Panc1 (cell line): ENCODE data around the gene ZBTB7A. TPM values are rescaled to one million over a fixed set of nuclear protein-coding genes. Genes with fewer than 3 reads are reported as not detected.

ENCODE experiments used
- ATAC-seq: fragments of 200-7000 bp; cut with Tn5 transposase; 2 replicates; pipeline ENCODE4 v1.9.1; 2020; ENCODE audit warnings: mild to moderate bottlenecking, moderate library complexity
- BruUV-seq: library from RNA; stranded (reverse); fragments of 400-500 nt; replicated peaks from 2 replicates; lab custom pipeline; 2021; lab: Mats Ljungman, UMichigan
- CTCF ChIA-PET: fragments of 300-600 bp; sonication (Branson Sonifier 250); formaldehyde crosslinking; loops from one replicate; lab custom pipeline; 2022; ENCODE audit warnings: antibody characterized with exemption; lab: Charles Lee
- POLR2A ChIA-PET: fragments of 300-600 bp; sonication (Branson Sonifier 250); formaldehyde crosslinking; loops from one replicate; lab custom pipeline; 2022; ENCODE audit warnings: antibody characterized with exemption; lab: Charles Lee
- DNase-seq: peaks from one replicate; pipeline ENCODE4 v3.0.0-alpha.2; 2010; ENCODE audit warnings: low read depth, low spot score
- H3K27ac ChIP-seq: 2 replicates; pipeline ENCODE4 v1.5.1; 2011; ENCODE audit warnings: mild to moderate bottlenecking, low read length, inconsistent platforms
- H3K27me3 ChIP-seq: fragments of 200-500 bp; sonication (Bioruptor generic); 2 replicates; pipeline ENCODE4 v1.6.0; 2014; ENCODE audit warnings: low read length, inconsistent platforms; ENCODE audit not compliant: control insufficient read depth, insufficient read depth
- H3K36me3 ChIP-seq: fragments of 200-500 bp; sonication (Bioruptor generic); 2 replicates; pipeline ENCODE4 v1.5.1; 2014; ENCODE audit warnings: inconsistent platforms, mild to moderate bottlenecking, low read length, moderate library complexity; ENCODE audit not compliant: control insufficient read depth, insufficient read depth
- H3K4me1 ChIP-seq: 2 replicates; pipeline ENCODE4 v1.5.1; 2011; ENCODE audit warnings: inconsistent platforms, mild to moderate bottlenecking, low read length, moderate library complexity; ENCODE audit not compliant: control insufficient read depth, insufficient read depth
- H3K4me3 ChIP-seq, 2 experiments: 2 replicates each; pipeline ENCODE4 v1.5.1; 2011 to 2012; ENCODE audit warnings: low read depth in 2 of 2, low read length in 2 of 2, mild to moderate bottlenecking in 2 of 2, inconsistent platforms in 1 of 2, moderate library complexity in 1 of 2
- H3K9me3 ChIP-seq: fragments of 200-500 bp; sonication (Bioruptor generic); 2 replicates; pipeline ENCODE4 v1.5.1; 2014; ENCODE audit warnings: low read depth, mild to moderate bottlenecking, inconsistent platforms, low read length, moderate library complexity; ENCODE audit not compliant: control insufficient read depth, insufficient read depth
- POLR2AphosphoS5 ChIP-seq: IDR thresholded peaks from 2 replicates; pipeline ENCODE4 v1.6.1; 2012; ENCODE audit warnings: mild to moderate bottlenecking, low read depth, low read length, moderate library complexity
- SIN3A ChIP-seq: IDR thresholded peaks from 2 replicates; pipeline ENCODE4 v1.6.1; 2012; ENCODE audit warnings: low read depth, mild to moderate bottlenecking, low read length, moderate library complexity, borderline replicate concordance; ENCODE audit not compliant: insufficient read depth
- TCF7L2 ChIP-seq: IDR thresholded peaks from 2 replicates; pipeline ENCODE4 v1.6.1; 2011; ENCODE audit warnings: mild to moderate bottlenecking, low read depth, low read length, inconsistent platforms
- in situ Hi-C: cut with HindIII; loops from 2 replicates; pipeline ENCODE4 v1.10.0; 2016; ENCODE audit warnings: low sequenced_read_pairs, low pct_unique_long_range_greater_than_20kb
- intact Hi-C: fragments of 100-400 bp; cut with micrococcal nuclease; formaldehyde crosslinking; loops from one replicate; pipeline ENCODE4 v1.10.0; 2022; ENCODE audit not compliant: unreplicated experiment
- total RNA-seq: library from RNA; stranded (reverse); gene quantifications from one replicate; pipeline ENCODE4 v1.2.1, GENCODE V29; 2021; ENCODE audit not compliant: unreplicated experiment
- TF ChIP-seq, protein P1 (sequence below), 2 experiments: IDR thresholded peaks; 2 replicates each; pipeline ENCODE4 v1.6.1; 2011 to 2012; ENCODE audit warnings: low read depth in 2 of 2, control low read depth in 1 of 2, low read length in 1 of 2, mild to moderate bottlenecking in 1 of 2, moderate library complexity in 1 of 2; ENCODE audit not compliant: insufficient read depth in 1 of 2
- TF ChIP-seq, protein P2 (sequence below): fragments of 450-650 bp; IDR thresholded peaks from 2 replicates; pipeline ENCODE4 v1.5.1; 2017; ENCODE audit warnings: mild to moderate bottlenecking

ZBTB7A gene
- total RNA-seq, 1 experiment from 2014 or later, result 48.0 TPM

DNA sequence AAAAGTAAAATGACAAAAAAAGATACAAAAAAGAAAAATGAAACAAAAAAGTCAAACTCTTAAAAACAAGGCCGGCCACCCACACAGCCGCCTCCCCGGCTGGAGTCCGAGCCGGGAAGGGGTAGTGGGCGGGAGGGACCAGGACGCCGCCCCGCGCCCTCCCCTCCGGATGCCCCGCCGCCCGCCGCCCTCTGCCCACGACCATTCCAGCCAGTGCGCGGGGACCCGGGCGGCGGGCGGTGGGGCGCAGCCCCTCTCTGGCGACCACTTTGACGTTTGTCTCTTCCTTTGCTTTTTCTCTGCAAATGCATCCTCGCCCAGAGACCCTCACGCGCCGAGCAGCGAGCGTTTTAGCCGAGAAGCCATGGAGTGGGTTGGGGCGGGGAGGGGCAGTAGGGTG lies 28.6 kb downstream of the ZBTB7A start:
- Histone ChIP-seq H3K4me3 (no peak overlapping the region), H3K27me3 (no peaks in the 10 kb centered on the region), H3K9me3 (no peaks in the 10 kb centered on the region), H3K27ac (no peak overlapping the region), H3K4me1 (no peaks in the 10 kb centered on the region; the same call in none of the 2 replicates), H3K36me3 (no peaks in the 10 kb centered on the region)
- TF ChIP-seq SIN3A (no peak), POLR2AphosphoS5 (no peak), TCF7L2 (no peak)
- TF ChIP-seq, protein P1, sequence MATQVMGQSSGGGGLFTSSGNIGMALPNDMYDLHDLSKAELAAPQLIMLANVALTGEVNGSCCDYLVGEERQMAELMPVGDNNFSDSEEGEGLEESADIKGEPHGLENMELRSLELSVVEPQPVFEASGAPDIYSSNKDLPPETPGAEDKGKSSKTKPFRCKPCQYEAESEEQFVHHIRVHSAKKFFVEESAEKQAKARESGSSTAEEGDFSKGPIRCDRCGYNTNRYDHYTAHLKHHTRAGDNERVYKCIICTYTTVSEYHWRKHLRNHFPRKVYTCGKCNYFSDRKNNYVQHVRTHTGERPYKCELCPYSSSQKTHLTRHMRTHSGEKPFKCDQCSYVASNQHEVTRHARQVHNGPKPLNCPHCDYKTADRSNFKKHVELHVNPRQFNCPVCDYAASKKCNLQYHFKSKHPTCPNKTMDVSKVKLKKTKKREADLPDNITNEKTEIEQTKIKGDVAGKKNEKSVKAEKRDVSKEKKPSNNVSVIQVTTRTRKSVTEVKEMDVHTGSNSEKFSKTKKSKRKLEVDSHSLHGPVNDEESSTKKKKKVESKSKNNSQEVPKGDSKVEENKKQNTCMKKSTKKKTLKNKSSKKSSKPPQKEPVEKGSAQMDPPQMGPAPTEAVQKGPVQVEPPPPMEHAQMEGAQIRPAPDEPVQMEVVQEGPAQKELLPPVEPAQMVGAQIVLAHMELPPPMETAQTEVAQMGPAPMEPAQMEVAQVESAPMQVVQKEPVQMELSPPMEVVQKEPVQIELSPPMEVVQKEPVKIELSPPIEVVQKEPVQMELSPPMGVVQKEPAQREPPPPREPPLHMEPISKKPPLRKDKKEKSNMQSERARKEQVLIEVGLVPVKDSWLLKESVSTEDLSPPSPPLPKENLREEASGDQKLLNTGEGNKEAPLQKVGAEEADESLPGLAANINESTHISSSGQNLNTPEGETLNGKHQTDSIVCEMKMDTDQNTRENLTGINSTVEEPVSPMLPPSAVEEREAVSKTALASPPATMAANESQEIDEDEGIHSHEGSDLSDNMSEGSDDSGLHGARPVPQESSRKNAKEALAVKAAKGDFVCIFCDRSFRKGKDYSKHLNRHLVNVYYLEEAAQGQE (IDR thresholded peaks at IDR 0.05; ENCODE audit: insufficient read depth in 1 of 2, low read depth in 2 of 2, low read length in 1 of 2), result no peak
- TF ChIP-seq, protein P2, sequence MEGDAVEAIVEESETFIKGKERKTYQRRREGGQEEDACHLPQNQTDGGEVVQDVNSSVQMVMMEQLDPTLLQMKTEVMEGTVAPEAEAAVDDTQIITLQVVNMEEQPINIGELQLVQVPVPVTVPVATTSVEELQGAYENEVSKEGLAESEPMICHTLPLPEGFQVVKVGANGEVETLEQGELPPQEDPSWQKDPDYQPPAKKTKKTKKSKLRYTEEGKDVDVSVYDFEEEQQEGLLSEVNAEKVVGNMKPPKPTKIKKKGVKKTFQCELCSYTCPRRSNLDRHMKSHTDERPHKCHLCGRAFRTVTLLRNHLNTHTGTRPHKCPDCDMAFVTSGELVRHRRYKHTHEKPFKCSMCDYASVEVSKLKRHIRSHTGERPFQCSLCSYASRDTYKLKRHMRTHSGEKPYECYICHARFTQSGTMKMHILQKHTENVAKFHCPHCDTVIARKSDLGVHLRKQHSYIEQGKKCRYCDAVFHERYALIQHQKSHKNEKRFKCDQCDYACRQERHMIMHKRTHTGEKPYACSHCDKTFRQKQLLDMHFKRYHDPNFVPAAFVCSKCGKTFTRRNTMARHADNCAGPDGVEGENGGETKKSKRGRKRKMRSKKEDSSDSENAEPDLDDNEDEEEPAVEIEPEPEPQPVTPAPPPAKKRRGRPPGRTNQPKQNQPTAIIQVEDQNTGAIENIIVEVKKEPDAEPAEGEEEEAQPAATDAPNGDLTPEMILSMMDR, result no peak
- no peak for DNase-seq
- CTCF ChIA-PET, result no interaction called here
- POLR2A ChIA-PET, result no interaction called here
- in situ Hi-C loops, result no loop called here
- no peak for ATAC-seq
- BruUV-seq, result no TSS peak
- intact Hi-C loops, result no loop called here

GRCh38 chr19:4037301-4037949 lies 29.3 kb downstream of the ZBTB7A start:
- H3K4me3 ChIP-seq, result no peak overlapping the region
- no TSS peak for BruUV-seq
- no peak overlapping the region for H3K27ac ChIP-seq
- H3K27me3 ChIP-seq, result no peaks in the 10 kb centered on the region
- ChIA-PET POLR2A (no interaction called here), CTCF (no interaction called here)
- no peaks in the 10 kb centered on the region; the same call in none of the 2 replicates for H3K4me1 ChIP-seq
- no peak for DNase-seq
- intact Hi-C loops (no loop called here), in situ Hi-C loops (no loop called here)
- no peaks in the 10 kb centered on the region for H3K9me3 ChIP-seq
- ATAC-seq, result no peak
- TF ChIP-seq, protein P2, result no peak
- TF ChIP-seq, protein P1 (IDR thresholded peaks at IDR 0.05; ENCODE audit: insufficient read depth in 1 of 2, low read depth in 2 of 2, low read length in 1 of 2), result no peak
- no peak for TF ChIP-seq TCF7L2
- no peak for TF ChIP-seq SIN3A
- no peak for TF ChIP-seq POLR2AphosphoS5
- H3K36me3 ChIP-seq, result no peaks in the 10 kb centered on the region
